GM12878 (cell line): ENCODE data around the gene SNX19. TPM values are rescaled to one million over a fixed set of nuclear protein-coding genes. Genes with fewer than 3 reads are reported as not detected.

Experiments
- ASH2L ChIP-seq: fragments of 300-600, 200-600 bp; sonication (generic); IDR thresholded peaks from 2 replicates; pipeline ENCODE4 v1.6.1; 2017; ENCODE audit warnings: low read depth, mild to moderate bottlenecking, borderline replicate concordance
- CBX3 ChIP-seq: fragments of 200-600 bp; sonication (generic); IDR thresholded peaks from 2 replicates; pipeline ENCODE4 v1.6.1; 2016; ENCODE audit warnings: low read depth, borderline replicate concordance
- CBX5 ChIP-seq: sonication (generic); IDR thresholded peaks from 2 replicates; pipeline ENCODE4 v1.6.1; 2016; ENCODE audit warnings: low read depth, moderate library complexity, mild to moderate bottlenecking, inconsistent platforms
- CHD4 ChIP-seq: fragments of 200-600 bp; sonication (generic); IDR thresholded peaks from 2 replicates; pipeline ENCODE4 v1.6.1; 2016; ENCODE audit warnings: mild to moderate bottlenecking
- CREB1 ChIP-seq: IDR thresholded peaks from 2 replicates; pipeline ENCODE4 v1.6.1; 2012; ENCODE audit warnings: low read depth, mild to moderate bottlenecking, inconsistent platforms
- DPF2 ChIP-seq: fragments of 450-650 bp; IDR thresholded peaks from 2 replicates; pipeline ENCODE4 v1.6.1; 2017; ENCODE audit warnings: mild to moderate bottlenecking
- EGR1 ChIP-seq, 2 experiments: IDR thresholded peaks; 1 replicate in 1 of 2; 2 replicates in 1 of 2; pipeline ENCODE4 v1.6.1; 2011 to 2012; ENCODE audit warnings: low read depth in 2 of 2, low read length in 2 of 2, borderline replicate concordance in 1 of 2, mild to moderate bottlenecking in 1 of 2, moderate library complexity in 1 of 2
- EZH2 ChIP-seq: IDR thresholded peaks from 2 replicates; pipeline ENCODE4 v1.6.1; 2012; ENCODE audit warnings: low read depth, mild to moderate bottlenecking, control low read depth, inconsistent platforms, low read length, borderline replicate concordance; ENCODE audit not compliant: control insufficient read depth
- NBN ChIP-seq: fragments of 450-650 bp; IDR thresholded peaks from 2 replicates; pipeline ENCODE4 v1.6.1; 2016
- NFIC ChIP-seq: IDR thresholded peaks from 2 replicates; pipeline ENCODE4 v1.6.1; 2012; ENCODE audit warnings: low read depth, mild to moderate bottlenecking, inconsistent platforms, low read length, moderate library complexity
- NR2C2 ChIP-seq: IDR thresholded peaks from 2 replicates; pipeline ENCODE4 v1.6.1; 2011; ENCODE audit warnings: borderline replicate concordance, low read depth; ENCODE audit not compliant: control insufficient read depth, insufficient read length
- PAX8 ChIP-seq: fragments of 450-650 bp; IDR thresholded peaks from 2 replicates; pipeline ENCODE4 v1.6.1; 2017; ENCODE audit warnings: mild to moderate bottlenecking, moderate library complexity
- PBX3 ChIP-seq: IDR thresholded peaks from 2 replicates; pipeline ENCODE4 v1.6.1; 2011; ENCODE audit warnings: mild to moderate bottlenecking, low read depth, low read length, moderate library complexity; ENCODE audit not compliant: insufficient replicate concordance
- PKNOX1 ChIP-seq: fragments of 450-650 bp; IDR thresholded peaks from 2 replicates; pipeline ENCODE4 v1.6.1; 2016; ENCODE audit warnings: mild to moderate bottlenecking
- RCOR1 ChIP-seq: conservative IDR thresholded peaks from 2 replicates; pipeline ENCODE4 v1.6.1; 2012; ENCODE audit warnings: low read depth, low read length, improper control_type of control experiment
- SMAD1 ChIP-seq: fragments of 450-650 bp; IDR thresholded peaks from 2 replicates; pipeline ENCODE4 v1.6.1; 2018; ENCODE audit warnings: mild to moderate bottlenecking, low read depth; ENCODE audit not compliant: partially characterized antibody
- USF1 ChIP-seq: IDR thresholded peaks from 2 replicates; pipeline ENCODE4 v1.6.1; 2011; ENCODE audit warnings: borderline replicate concordance, low read depth, mild to moderate bottlenecking, moderate library complexity, mixed read lengths, low read length; ENCODE audit not compliant: insufficient read depth; ENCODE audit errors: extremely low read length
- WRNIP1 ChIP-seq: IDR thresholded peaks from 2 replicates; pipeline ENCODE4 v1.6.1; 2011; ENCODE audit warnings: low read depth, low read length, improper control_type of control experiment, borderline replicate concordance
- ZBTB40 ChIP-seq: fragments of 450-650 bp; IDR thresholded peaks from 2 replicates; pipeline ENCODE4 v1.6.1; 2016; ENCODE audit warnings: mild to moderate bottlenecking, moderate library complexity, borderline replicate concordance
- ZNF384 ChIP-seq: IDR thresholded peaks from 2 replicates; pipeline ENCODE4 v1.6.1; 2012; ENCODE audit warnings: low read depth, mild to moderate bottlenecking, low read length, improper control_type of control experiment, borderline replicate concordance
- ZSCAN29 ChIP-seq: fragments of 450-650 bp; IDR thresholded peaks from 2 replicates; pipeline ENCODE4 v1.6.1; 2017; ENCODE audit warnings: mild to moderate bottlenecking, moderate library complexity
- polyA plus RNA-seq, 11 experiments: library from polyadenylated mRNA; depleted of rRNA in 4 of 11; unstranded in 6 of 11; stranded (reverse) in 5 of 11; fragments of >200 nt; fragmentation: Nextera tagmentation in 4 of 11; fragmentation: Illumina TruSeq in 1 of 11; extraction: Ambion mirVana in 4 of 11; extraction: Trizol in 1 of 11; gene quantifications; 1 replicate in 1 of 11; 2 replicates in 10 of 11; pipeline versions ENCODE4 v1.2.1 to v1.2.3, GENCODE V29; 2011 to 2016; ENCODE audit warnings: inconsistent platforms in 2 of 11, missing spikeins in 2 of 11, low read depth in 1 of 11
- total RNA-seq, 4 experiments: library from RNA; depleted of rRNA in 3 of 4; stranded (reverse); fragments of >200 nt in 3 of 4; fragmentation: Illumina TruSeq in 1 of 4; extraction: Trizol in 1 of 4; gene quantifications; 2 replicates each; pipeline versions ENCODE4 v1.2.1 to v1.2.3, GENCODE V29; 2013 to 2021

The SNX19 gene
- total and polyA plus RNA-seq, 10 of the 15 experiments (the other 5 are each of a cell fraction or from before 2014, with no cell fraction given): 3.0 to 46.9 (median 30.4) TPM

GRCh38 chr11:130916238-130916855, at the start of gene SNX19 (continued):
- TF ChIP-seq PKNOX1 (no peak; the same call in 1 of the 2 replicates), CBX3 (no peak), PAX8 (no peak), EGR1 (IDR thresholded peaks at IDR 0.05; ENCODE audit: borderline replicate concordance in 1 of 2, low read depth in 2 of 2, low read length in 2 of 2) (peak; percentile 4 to 69; a peak in 1 of 3 replicates), USF1 (no peak), CREB1 (peak; percentile 80; the same call in 1 of the 2 replicates), RCOR1 (0 out of 2 replicates have a peak, but pooled peaks have one; percentile 66), ZSCAN29 (peak; percentile 93), SMAD1 (no peak), PBX3 (no peak), EZH2 (no peak), CBX5 (peak; percentile 54; the same call in 1 of the 2 replicates), ZBTB40 (no peak; the same call in none of the 2 replicates), WRNIP1 (no peak), DPF2 (peak; percentile 61; the same call in 1 of the 2 replicates), CHD4 (no peak), NR2C2 (no peak), ASH2L (no peak), ZNF384 (no peak), NFIC (no peak), NBN (no peak)
